MM.1S (cell line): ENCODE results near the gene FN3KRP.

Experiments
- CTCF ChIP-seq: fragments of 300-600 bp; sonication (generic); IDR thresholded peaks from 2 replicates; pipeline ENCODE4 v1.5.1; 2016; ENCODE audit warnings: antibody characterized with exemption, low read length, mixed read lengths
- EZH2 ChIP-seq: fragments of 300-600 bp; sonication (generic); optimal IDR thresholded peaks from 2 replicates; pipeline ENCODE3; 2017; ENCODE audit warnings: low read depth, mild to moderate bottlenecking, antibody characterized with exemption, low read length, mixed read lengths
- EZH2phosphoT487 ChIP-seq: fragments of 300-600 bp; sonication (generic); IDR thresholded peaks from 2 replicates; pipeline ENCODE4 v1.6.1; 2018; ENCODE audit warnings: antibody characterized with exemption, low read length

- TF ChIP-seq CTCF, result no peak
- no peak for TF ChIP-seq EZH2
- no peak for TF ChIP-seq EZH2phosphoT487
These were observed 52.5 kb downstream of the FN3KRP start for GRCh38 chr17:82769041-82769440.
